HepG2 (cell line): ENCODE measurements around the gene PLEKHN1. TPM values are rescaled to one million over a fixed set of nuclear protein-coding genes. Genes with fewer than 3 reads are reported as not detected.

Source experiments
- ATM ChIP-seq: fragments of 450-650 bp; IDR thresholded peaks from 2 replicates; pipeline ENCODE4 v1.7.1; 2017; ENCODE audit warnings: mild to moderate bottlenecking, borderline replicate concordance
- CREM ChIP-seq, 2 experiments: sonication (generic) in 1 of 2; formaldehyde crosslinking in 1 of 2; IDR thresholded peaks; 2 replicates each; pipeline versions ENCODE4 v1.4.0 to v1.6.1; 2016 to 2020; ENCODE audit warnings: antibody characterized with exemption in 1 of 2, mild to moderate bottlenecking in 1 of 2, missing genetic modification reagents in 1 of 2
- DMAP1 ChIP-seq: IDR thresholded peaks from 2 replicates; pipeline ENCODE4 v1.6.1; 2016
- JDP2 ChIP-seq: sonication (generic); formaldehyde crosslinking; IDR thresholded peaks from 2 replicates; pipeline ENCODE4 v1.8.1; 2022; ENCODE audit warnings: missing genetic modification reagents, borderline replicate concordance
- KLF11 ChIP-seq: IDR thresholded peaks from 2 replicates; pipeline ENCODE4 v1.6.1; 2016; ENCODE audit warnings: missing compliant biosample characterization
- MED8 ChIP-seq: sonication (generic); formaldehyde crosslinking; IDR thresholded peaks from 2 replicates; pipeline ENCODE4 v1.8.1; 2023; ENCODE audit warnings: mild to moderate bottlenecking, missing genetic modification reagents; ENCODE audit not compliant: insufficient replicate concordance
- MEF2D ChIP-seq: sonication (generic); formaldehyde crosslinking; IDR thresholded peaks from 2 replicates; pipeline ENCODE4 v1.5.1; 2020; ENCODE audit warnings: mild to moderate bottlenecking, missing genetic modification reagents
- NFE2 ChIP-seq: sonication (generic); formaldehyde crosslinking; IDR thresholded peaks from 2 replicates; pipeline ENCODE4 v1.4.0; 2020; ENCODE audit warnings: missing genetic modification reagents
- NFKB2 ChIP-seq: sonication (generic); formaldehyde crosslinking; IDR thresholded peaks from 2 replicates; pipeline ENCODE4 v1.4.0; 2020; ENCODE audit warnings: missing genetic modification reagents, borderline replicate concordance
- NFYB ChIP-seq: sonication (generic); formaldehyde crosslinking; IDR thresholded peaks from 2 replicates; pipeline ENCODE4 v1.4.0; 2020; ENCODE audit warnings: missing genetic modification reagents
- RBM22 ChIP-seq: fragments of 200-400 bp; formaldehyde crosslinking; optimal IDR thresholded peaks from 2 replicates; pipeline ENCODE3; 2017; ENCODE audit warnings: mild to moderate bottlenecking, low read length, moderate library complexity
- SOX13 ChIP-seq, 3 experiments: fragments of 450-650 bp in 1 of 3; sonication (generic) in 1 of 3; formaldehyde crosslinking in 1 of 3; IDR thresholded peaks in 2 of 3; conservative IDR thresholded peaks in 1 of 3; 2 replicates each; pipeline versions ENCODE4 v1.5.0 to v1.6.1; 2016 to 2020; ENCODE audit warnings: antibody characterized with exemption in 1 of 3, mild to moderate bottlenecking in 1 of 3, missing compliant biosample characterization in 1 of 3, missing genetic modification reagents in 1 of 3, moderate library complexity in 1 of 3
- WIZ ChIP-seq: sonication (generic); formaldehyde crosslinking; IDR thresholded peaks from 2 replicates; pipeline ENCODE4 v1.5.1; 2020; ENCODE audit warnings: mild to moderate bottlenecking, missing genetic modification reagents
- XBP1 ChIP-seq: sonication (generic); formaldehyde crosslinking; IDR thresholded peaks from 2 replicates; pipeline ENCODE4 v1.5.0; 2020; ENCODE audit warnings: missing genetic modification reagents
- ZFP36 ChIP-seq: fragments of 150-350 bp; IDR thresholded peaks from 2 replicates; pipeline ENCODE4 v1.6.1; 2018; ENCODE audit warnings: borderline replicate concordance, low read length, low read depth; ENCODE audit not compliant: partially characterized antibody
- ZFP37 ChIP-seq: sonication (generic); formaldehyde crosslinking; IDR thresholded peaks from 2 replicates; pipeline ENCODE4 v1.4.0; 2020; ENCODE audit warnings: missing genetic modification reagents, borderline replicate concordance
- ZNF253 ChIP-seq: sonication (generic); formaldehyde crosslinking; IDR thresholded peaks from 2 replicates; pipeline ENCODE4 v1.8.0; 2022; ENCODE audit warnings: mild to moderate bottlenecking, missing genetic modification reagents, borderline replicate concordance
- ZNF468 ChIP-seq: sonication (generic); formaldehyde crosslinking; IDR thresholded peaks from 2 replicates; pipeline ENCODE4 v1.8.0; 2022; ENCODE audit warnings: mild to moderate bottlenecking, moderate library complexity, missing genetic modification reagents
- ZNF670 ChIP-seq: sonication (generic); formaldehyde crosslinking; IDR thresholded peaks from 2 replicates; pipeline ENCODE4 v1.8.0; 2022; ENCODE audit warnings: mild to moderate bottlenecking, missing genetic modification reagents, borderline replicate concordance
- ZNF672 ChIP-seq: sonication (generic); formaldehyde crosslinking; IDR thresholded peaks from 2 replicates; pipeline ENCODE4 v1.8.1; 2022; ENCODE audit warnings: missing genetic modification reagents
- ZNF878 ChIP-seq: sonication (generic); formaldehyde crosslinking; IDR thresholded peaks from 2 replicates; pipeline ENCODE4 v1.8.1; 2023; ENCODE audit warnings: mild to moderate bottlenecking, missing genetic modification reagents, moderate library complexity
- ZSCAN9 ChIP-seq: IDR thresholded peaks from 2 replicates; pipeline ENCODE4 v1.6.1; 2016; ENCODE audit warnings: borderline replicate concordance
- polyA plus RNA-seq, 8 experiments: library from polyadenylated mRNA; depleted of rRNA in 3 of 8; stranded (reverse) in 7 of 8; unstranded in 1 of 8; fragments of >200 nt; fragmentation: Illumina TruSeq in 4 of 8; extraction: Trizol in 4 of 8; gene quantifications; 2 replicates each; pipeline versions ENCODE4 v1.2.1 to v1.2.3, GENCODE V29; 2011 to 2016; ENCODE audit warnings: low read depth in 4 of 8, missing spikeins in 1 of 8, mixed read lengths in 1 of 8; ENCODE audit not compliant: insufficient read depth in 1 of 8
- total RNA-seq, 5 experiments: library from RNA; depleted of rRNA; stranded (reverse); fragments of >200 nt; fragmentation: Illumina TruSeq; extraction: Trizol; gene quantifications; 2 replicates each; pipeline ENCODE4 v1.2.3, GENCODE V29; 2016; ENCODE audit warnings: low read depth in 1 of 5
- TF ChIP-seq, protein P1 (sequence below): sonication (generic); formaldehyde crosslinking; conservative IDR thresholded peaks from 2 replicates; pipeline ENCODE4 v1.8.1; 2023; ENCODE audit warnings: missing genetic modification reagents
- TF ChIP-seq, protein P2 (sequence below): sonication (generic); formaldehyde crosslinking; IDR thresholded peaks from 2 replicates; pipeline ENCODE4 v1.9.0; 2021; ENCODE audit warnings: missing genetic modification reagents, borderline replicate concordance
- TF ChIP-seq, protein P3 (sequence below): sonication (generic); formaldehyde crosslinking; IDR thresholded peaks from 2 replicates; pipeline ENCODE4 v1.8.0; 2022; ENCODE audit warnings: missing genetic modification reagents, mild to moderate bottlenecking, moderate library complexity, borderline replicate concordance

Gene PLEKHN1
- total and polyA plus RNA-seq, 2 of the 13 experiments (the other 11 are each of a cell fraction or from before 2014, with no cell fraction given): 0.42 to 0.58 TPM

DNA sequence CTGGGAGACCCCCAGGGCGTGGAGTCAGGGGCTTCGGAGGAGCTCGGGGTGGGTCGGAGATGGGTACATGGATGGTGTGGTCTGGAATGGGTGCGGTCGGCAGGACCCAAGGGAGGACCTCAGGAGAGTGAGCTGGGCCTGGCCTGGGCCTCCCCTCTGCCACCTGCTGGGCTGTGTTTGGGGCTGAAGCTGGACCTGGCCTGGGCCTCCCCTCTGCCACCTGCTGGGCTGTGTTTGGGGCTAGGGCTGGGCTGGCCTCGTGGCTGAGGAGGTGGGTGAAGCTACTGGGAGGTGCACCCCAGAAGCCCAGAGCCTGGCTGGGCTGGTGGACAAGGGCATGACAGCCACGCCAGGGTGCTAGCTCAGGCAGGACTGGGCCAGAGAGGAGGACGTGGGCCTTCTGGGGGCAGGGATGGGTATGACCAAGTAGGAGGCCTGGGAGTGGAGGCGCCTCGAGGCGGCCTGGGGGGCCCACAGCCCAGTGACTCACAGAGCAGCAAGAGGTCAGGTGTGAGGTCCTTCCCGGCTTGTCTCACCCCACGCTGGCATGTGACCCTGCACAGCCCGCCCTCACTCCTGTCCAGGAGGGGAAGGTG lies 28.1 kb upstream of the PLEKHN1 start (continued):
- TF ChIP-seq SOX13 (IDR thresholded peaks at IDR 0.05) (no peak), SOX13 (CRISPR knock-in tag; conservative IDR thresholded peaks at IDR 0.05 in 1 of 2, IDR thresholded peaks at IDR 0.05 in 1 of 2) (no peak), ZNF672 (CRISPR knock-in tag) (no peak), ATM (no peak), JDP2 (CRISPR knock-in tag) (no peak), ZFP36 (no peak), ZFP37 (no peak), ZNF670 (CRISPR knock-in tag) (no peak), KLF11 (CRISPR knock-in tag) (no peak), NFYB (no peak), ZSCAN9 (CRISPR knock-in tag) (no peak), WIZ (CRISPR knock-in tag) (0 out of 2 replicates have a peak, but pooled peaks have one; percentile 34), MEF2D (no peak), NFE2 (CRISPR knock-in tag) (no peak), MED8 (CRISPR knock-in tag) (no peak), DMAP1 (no peak), XBP1 (no peak), NFKB2 (CRISPR knock-in tag) (no peak; the same call in 1 of the 2 replicates), ZNF468 (CRISPR knock-in tag) (no peak), CREM (IDR thresholded peaks at IDR 0.05) (no peak), CREM (CRISPR knock-in tag; IDR thresholded peaks at IDR 0.05) (no peak), RBM22 (no peak), ZNF878 (no peak), ZNF253 (CRISPR knock-in tag) (no peak)
- TF ChIP-seq, protein P1, sequence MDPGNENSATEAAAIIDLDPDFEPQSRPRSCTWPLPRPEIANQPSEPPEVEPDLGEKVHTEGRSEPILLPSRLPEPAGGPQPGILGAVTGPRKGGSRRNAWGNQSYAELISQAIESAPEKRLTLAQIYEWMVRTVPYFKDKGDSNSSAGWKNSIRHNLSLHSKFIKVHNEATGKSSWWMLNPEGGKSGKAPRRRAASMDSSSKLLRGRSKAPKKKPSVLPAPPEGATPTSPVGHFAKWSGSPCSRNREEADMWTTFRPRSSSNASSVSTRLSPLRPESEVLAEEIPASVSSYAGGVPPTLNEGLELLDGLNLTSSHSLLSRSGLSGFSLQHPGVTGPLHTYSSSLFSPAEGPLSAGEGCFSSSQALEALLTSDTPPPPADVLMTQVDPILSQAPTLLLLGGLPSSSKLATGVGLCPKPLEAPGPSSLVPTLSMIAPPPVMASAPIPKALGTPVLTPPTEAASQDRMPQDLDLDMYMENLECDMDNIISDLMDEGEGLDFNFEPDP: no peak
- TF ChIP-seq, protein P2, sequence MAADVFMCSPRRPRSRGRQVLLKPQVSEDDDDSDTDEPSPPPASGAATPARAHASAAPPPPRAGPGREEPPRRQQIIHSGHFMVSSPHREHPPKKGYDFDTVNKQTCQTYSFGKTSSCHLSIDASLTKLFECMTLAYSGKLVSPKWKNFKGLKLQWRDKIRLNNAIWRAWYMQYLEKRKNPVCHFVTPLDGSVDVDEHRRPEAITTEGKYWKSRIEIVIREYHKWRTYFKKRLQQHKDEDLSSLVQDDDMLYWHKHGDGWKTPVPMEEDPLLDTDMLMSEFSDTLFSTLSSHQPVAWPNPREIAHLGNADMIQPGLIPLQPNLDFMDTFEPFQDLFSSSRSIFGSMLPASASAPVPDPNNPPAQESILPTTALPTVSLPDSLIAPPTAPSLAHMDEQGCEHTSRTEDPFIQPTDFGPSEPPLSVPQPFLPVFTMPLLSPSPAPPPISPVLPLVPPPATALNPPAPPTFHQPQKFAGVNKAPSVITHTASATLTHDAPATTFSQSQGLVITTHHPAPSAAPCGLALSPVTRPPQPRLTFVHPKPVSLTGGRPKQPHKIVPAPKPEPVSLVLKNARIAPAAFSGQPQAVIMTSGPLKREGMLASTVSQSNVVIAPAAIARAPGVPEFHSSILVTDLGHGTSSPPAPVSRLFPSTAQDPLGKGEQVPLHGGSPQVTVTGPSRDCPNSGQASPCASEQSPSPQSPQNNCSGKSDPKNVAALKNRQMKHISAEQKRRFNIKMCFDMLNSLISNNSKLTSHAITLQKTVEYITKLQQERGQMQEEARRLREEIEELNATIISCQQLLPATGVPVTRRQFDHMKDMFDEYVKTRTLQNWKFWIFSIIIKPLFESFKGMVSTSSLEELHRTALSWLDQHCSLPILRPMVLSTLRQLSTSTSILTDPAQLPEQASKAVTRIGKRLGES (CRISPR knock-in tag): no peak
- TF ChIP-seq, protein P3, sequence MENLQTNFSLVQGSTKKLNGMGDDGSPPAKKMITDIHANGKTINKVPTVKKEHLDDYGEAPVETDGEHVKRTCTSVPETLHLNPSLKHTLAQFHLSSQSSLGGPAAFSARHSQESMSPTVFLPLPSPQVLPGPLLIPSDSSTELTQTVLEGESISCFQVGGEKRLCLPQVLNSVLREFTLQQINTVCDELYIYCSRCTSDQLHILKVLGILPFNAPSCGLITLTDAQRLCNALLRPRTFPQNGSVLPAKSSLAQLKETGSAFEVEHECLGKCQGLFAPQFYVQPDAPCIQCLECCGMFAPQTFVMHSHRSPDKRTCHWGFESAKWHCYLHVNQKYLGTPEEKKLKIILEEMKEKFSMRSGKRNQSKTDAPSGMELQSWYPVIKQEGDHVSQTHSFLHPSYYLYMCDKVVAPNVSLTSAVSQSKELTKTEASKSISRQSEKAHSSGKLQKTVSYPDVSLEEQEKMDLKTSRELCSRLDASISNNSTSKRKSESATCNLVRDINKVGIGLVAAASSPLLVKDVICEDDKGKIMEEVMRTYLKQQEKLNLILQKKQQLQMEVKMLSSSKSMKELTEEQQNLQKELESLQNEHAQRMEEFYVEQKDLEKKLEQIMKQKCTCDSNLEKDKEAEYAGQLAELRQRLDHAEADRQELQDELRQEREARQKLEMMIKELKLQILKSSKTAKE (CRISPR knock-in tag): no peak
